H1 (cell line): ENCODE results near the gene PRAF2.

ENCODE experiments used
- CEBPB ChIP-seq: IDR thresholded peaks from 2 replicates; pipeline ENCODE4 v1.6.1; 2012; ENCODE audit warnings: low read depth, low read length
- CHD2 ChIP-seq: IDR thresholded peaks from 2 replicates; pipeline ENCODE4 v1.6.1; 2012; ENCODE audit warnings: low read length, improper control_type of control experiment
- CTCF ChIP-seq, 3 experiments: IDR thresholded peaks; 1 replicate in 2 of 3; 2 replicates in 1 of 3; pipeline versions ENCODE4 v1.5.1 to v1.6.1; 2011; ENCODE audit warnings: low read length in 3 of 3, mild to moderate bottlenecking in 3 of 3, inconsistent platforms in 2 of 3, low read depth in 1 of 3, moderate library complexity in 1 of 3; ENCODE audit not compliant: insufficient read depth in 1 of 3; ENCODE audit errors: control extremely low read depth in 1 of 3
- EP300 ChIP-seq, 2 experiments: IDR thresholded peaks; 1 replicate in 1 of 2; 2 replicates in 1 of 2; pipeline ENCODE4 v1.6.1; 2011 to 2012; ENCODE audit warnings: low read depth in 2 of 2, low read length in 2 of 2, mild to moderate bottlenecking in 2 of 2, borderline replicate concordance in 1 of 2, inconsistent platforms in 1 of 2, moderate library complexity in 1 of 2
- EZH2 ChIP-seq: fragments of 200-600 bp; sonication (generic); IDR thresholded peaks from 2 replicates; pipeline ENCODE4 v1.7.1; 2012; ENCODE audit warnings: low read depth, mild to moderate bottlenecking, moderate library complexity, low read length, inconsistent platforms; ENCODE audit not compliant: severe bottlenecking
- HDAC2 ChIP-seq, 2 experiments: fragments of 300-600 bp in 1 of 2; sonication (generic) in 1 of 2; IDR thresholded peaks; 2 replicates each; pipeline ENCODE4 v1.6.1; 2011 to 2012; ENCODE audit warnings: low read depth in 2 of 2, low read length in 2 of 2, mild to moderate bottlenecking in 2 of 2, moderate library complexity in 2 of 2, borderline replicate concordance in 1 of 2, inconsistent platforms in 1 of 2
- NANOG ChIP-seq: IDR thresholded peaks from 2 replicates; pipeline ENCODE4 v1.6.1; 2011; ENCODE audit warnings: low read length, low read depth, mild to moderate bottlenecking, inconsistent platforms; ENCODE audit not compliant: insufficient read depth, poor library complexity, severe bottlenecking
- POLR2A ChIP-seq, 2 experiments: IDR thresholded peaks; 1 replicate in 1 of 2; 2 replicates in 1 of 2; pipeline ENCODE4 v1.6.1; 2011; ENCODE audit warnings: low read depth in 2 of 2, low read length in 2 of 2, mild to moderate bottlenecking in 2 of 2; ENCODE audit errors: control extremely low read depth in 1 of 2
- POLR2AphosphoS5 ChIP-seq: IDR thresholded peaks from 2 replicates; pipeline ENCODE4 v1.6.1; 2011; ENCODE audit warnings: low read depth, low read length
- RNF2 ChIP-seq: fragments of 200-900, 300-1000 bp; sonication (generic); IDR thresholded peaks from 2 replicates; pipeline ENCODE4 v1.7.1; 2016; ENCODE audit warnings: borderline replicate concordance, low read depth, mild to moderate bottlenecking, antibody characterized with exemption, low read length; ENCODE audit not compliant: poor library complexity, severe bottlenecking; ENCODE audit errors: missing control alignments
- SP2 ChIP-seq: IDR thresholded peaks from 2 replicates; pipeline ENCODE4 v1.6.1; 2012; ENCODE audit warnings: mild to moderate bottlenecking, low read length, inconsistent platforms
- SUZ12 ChIP-seq: fragments of 200-600 bp; sonication (generic); IDR thresholded peaks from 2 replicates; pipeline ENCODE4 v1.6.1; 2012; ENCODE audit warnings: mild to moderate bottlenecking, inconsistent platforms, low read length, moderate library complexity, mixed read lengths
- TF ChIP-seq, protein P1 (sequence below): IDR thresholded peaks from 2 replicates; pipeline ENCODE4 v1.6.1; 2012; ENCODE audit warnings: inconsistent platforms

GRCh38 chrX:49100704-49101628 is 27.2 kb upstream of the PRAF2 start:
- no peak for TF ChIP-seq SUZ12
- peak; percentile 61 for TF ChIP-seq CHD2
- TF ChIP-seq EZH2: no peak
- TF ChIP-seq, protein P1, sequence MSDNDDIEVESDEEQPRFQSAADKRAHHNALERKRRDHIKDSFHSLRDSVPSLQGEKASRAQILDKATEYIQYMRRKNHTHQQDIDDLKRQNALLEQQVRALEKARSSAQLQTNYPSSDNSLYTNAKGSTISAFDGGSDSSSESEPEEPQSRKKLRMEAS: 0 out of 2 replicates have a peak, but pooled peaks have one; percentile 3
- TF ChIP-seq EP300 (IDR thresholded peaks at IDR 0.05; ENCODE audit: borderline replicate concordance in 1 of 2, low read depth in 2 of 2, low read length in 2 of 2): no peak
- no peak for TF ChIP-seq CTCF (IDR thresholded peaks at IDR 0.05; ENCODE audit: control extremely low read depth in 1 of 3, insufficient read depth in 1 of 3, low read depth in 1 of 3, low read length in 3 of 3)
- TF ChIP-seq POLR2AphosphoS5: 0 out of 2 replicates have a peak, but pooled peaks have one; percentile 31
- TF ChIP-seq NANOG: no peak
- TF ChIP-seq RNF2: no peak
- TF ChIP-seq HDAC2 (IDR thresholded peaks at IDR 0.05; ENCODE audit: borderline replicate concordance in 1 of 2, low read depth in 2 of 2, low read length in 2 of 2): no peak
- no peak for TF ChIP-seq POLR2A (IDR thresholded peaks at IDR 0.05; ENCODE audit: control extremely low read depth in 1 of 2, low read depth in 2 of 2, low read length in 2 of 2)
- TF ChIP-seq CEBPB: no peak
- TF ChIP-seq SP2: peak; percentile 29; the same call in 1 of the 2 replicates
